HepG2 (cell line): ENCODE data around the gene ZG16. TPM values are rescaled to one million over a fixed set of nuclear protein-coding genes. Genes with fewer than 3 reads are reported as not detected.

Experiments used
- GPN1 ChIP-seq: sonication (generic); formaldehyde crosslinking; IDR thresholded peaks from 2 replicates; pipeline ENCODE4 v1.5.1; 2020; ENCODE audit warnings: missing genetic modification reagents, borderline replicate concordance
- MIER2 ChIP-seq: IDR thresholded peaks from 2 replicates; pipeline ENCODE4 v1.6.1; 2016; ENCODE audit warnings: missing biosample characterization, missing genetic modification reagents
- NKX3-1 ChIP-seq: sonication (generic); formaldehyde crosslinking; IDR thresholded peaks from 2 replicates; pipeline ENCODE4 v1.5.0; 2020; ENCODE audit warnings: missing genetic modification reagents
- ZFP36L2 ChIP-seq: sonication (generic); formaldehyde crosslinking; IDR thresholded peaks from 2 replicates; pipeline ENCODE4 v1.4.0; 2020; ENCODE audit warnings: missing genetic modification reagents
- ZNF24 ChIP-seq: fragments of 450-650 bp; IDR thresholded peaks from 2 replicates; pipeline ENCODE4 v1.6.1; 2017; ENCODE audit warnings: antibody characterized with exemption, mild to moderate bottlenecking
- polyA plus RNA-seq, 8 experiments: library from polyadenylated mRNA; depleted of rRNA in 3 of 8; stranded (reverse) in 7 of 8; unstranded in 1 of 8; fragments of >200 nt; fragmentation: Illumina TruSeq in 4 of 8; extraction: Trizol in 4 of 8; gene quantifications; 2 replicates each; pipeline versions ENCODE4 v1.2.1 to v1.2.3, GENCODE V29; 2011 to 2016; ENCODE audit warnings: low read depth in 4 of 8, missing spikeins in 1 of 8, mixed read lengths in 1 of 8; ENCODE audit not compliant: insufficient read depth in 1 of 8
- total RNA-seq, 5 experiments: library from RNA; depleted of rRNA; stranded (reverse); fragments of >200 nt; fragmentation: Illumina TruSeq; extraction: Trizol; gene quantifications; 2 replicates each; pipeline ENCODE4 v1.2.3, GENCODE V29; 2016; ENCODE audit warnings: low read depth in 1 of 5
- TF ChIP-seq, protein P1 (sequence below): sonication (generic); formaldehyde crosslinking; IDR thresholded peaks from 2 replicates; pipeline ENCODE4 v1.5.0; 2020; ENCODE audit warnings: mild to moderate bottlenecking, missing genetic modification reagents, borderline replicate concordance
- TF ChIP-seq, protein P2 (sequence below): sonication (generic); formaldehyde crosslinking; IDR thresholded peaks from 2 replicates; pipeline ENCODE4 v1.4.0; 2020; ENCODE audit warnings: missing genetic modification reagents, borderline replicate concordance
- TF ChIP-seq, protein P3 (sequence below): sonication (generic); formaldehyde crosslinking; IDR thresholded peaks from 2 replicates; pipeline ENCODE4 v1.4.0; 2020; ENCODE audit warnings: mild to moderate bottlenecking, missing genetic modification reagents
- TF ChIP-seq, protein P4 (sequence below): sonication (generic); formaldehyde crosslinking; IDR thresholded peaks from 2 replicates; pipeline ENCODE4 v1.8.1; 2023; ENCODE audit warnings: mild to moderate bottlenecking, missing genetic modification reagents, borderline replicate concordance

ZG16 gene
- total and polyA plus RNA-seq, 2 of the 13 experiments (the other 11 are each of a cell fraction or from before 2014, with no cell fraction given), result 0.04 to 0.07 TPM

DNA sequence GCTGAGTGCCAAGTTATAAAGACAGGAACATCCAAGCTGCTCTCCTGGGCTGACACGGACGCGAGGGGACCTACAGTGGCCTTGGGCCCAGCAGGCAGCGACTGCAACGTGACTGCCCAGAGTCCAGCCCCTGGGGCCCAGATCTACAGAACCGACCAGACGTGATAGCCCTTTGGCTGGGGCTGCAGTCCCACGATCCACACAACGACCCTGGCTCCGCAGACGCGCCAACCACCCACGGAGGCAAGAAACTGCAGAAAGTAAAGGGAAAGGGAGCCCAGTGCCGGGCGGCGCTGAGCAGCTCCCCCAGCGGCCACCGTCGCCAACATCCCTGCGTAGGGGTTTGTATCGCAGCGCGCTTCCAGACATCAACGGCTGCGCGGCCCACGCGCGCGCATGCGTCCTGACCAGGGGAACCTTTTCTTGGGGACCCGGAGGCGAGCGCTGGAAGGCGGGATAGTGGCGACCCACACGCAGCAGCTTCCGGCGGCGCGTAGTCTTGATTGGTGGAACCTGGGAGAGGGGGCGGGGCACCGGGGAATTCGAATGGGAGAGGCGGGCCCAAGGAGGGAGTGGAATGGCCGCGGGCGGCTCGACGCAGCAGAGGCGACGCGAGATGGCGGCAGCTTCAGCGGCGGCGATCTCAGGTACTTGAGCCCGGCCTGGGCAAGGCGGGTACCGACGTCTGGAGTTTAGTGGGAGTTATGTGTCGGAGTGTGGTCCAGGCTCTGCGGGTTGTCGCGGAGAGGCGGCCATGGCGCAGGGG is 12.3 kb downstream of the ZG16 start, which contains the start of gene KIF22 (continued):
- TF ChIP-seq, protein P1, sequence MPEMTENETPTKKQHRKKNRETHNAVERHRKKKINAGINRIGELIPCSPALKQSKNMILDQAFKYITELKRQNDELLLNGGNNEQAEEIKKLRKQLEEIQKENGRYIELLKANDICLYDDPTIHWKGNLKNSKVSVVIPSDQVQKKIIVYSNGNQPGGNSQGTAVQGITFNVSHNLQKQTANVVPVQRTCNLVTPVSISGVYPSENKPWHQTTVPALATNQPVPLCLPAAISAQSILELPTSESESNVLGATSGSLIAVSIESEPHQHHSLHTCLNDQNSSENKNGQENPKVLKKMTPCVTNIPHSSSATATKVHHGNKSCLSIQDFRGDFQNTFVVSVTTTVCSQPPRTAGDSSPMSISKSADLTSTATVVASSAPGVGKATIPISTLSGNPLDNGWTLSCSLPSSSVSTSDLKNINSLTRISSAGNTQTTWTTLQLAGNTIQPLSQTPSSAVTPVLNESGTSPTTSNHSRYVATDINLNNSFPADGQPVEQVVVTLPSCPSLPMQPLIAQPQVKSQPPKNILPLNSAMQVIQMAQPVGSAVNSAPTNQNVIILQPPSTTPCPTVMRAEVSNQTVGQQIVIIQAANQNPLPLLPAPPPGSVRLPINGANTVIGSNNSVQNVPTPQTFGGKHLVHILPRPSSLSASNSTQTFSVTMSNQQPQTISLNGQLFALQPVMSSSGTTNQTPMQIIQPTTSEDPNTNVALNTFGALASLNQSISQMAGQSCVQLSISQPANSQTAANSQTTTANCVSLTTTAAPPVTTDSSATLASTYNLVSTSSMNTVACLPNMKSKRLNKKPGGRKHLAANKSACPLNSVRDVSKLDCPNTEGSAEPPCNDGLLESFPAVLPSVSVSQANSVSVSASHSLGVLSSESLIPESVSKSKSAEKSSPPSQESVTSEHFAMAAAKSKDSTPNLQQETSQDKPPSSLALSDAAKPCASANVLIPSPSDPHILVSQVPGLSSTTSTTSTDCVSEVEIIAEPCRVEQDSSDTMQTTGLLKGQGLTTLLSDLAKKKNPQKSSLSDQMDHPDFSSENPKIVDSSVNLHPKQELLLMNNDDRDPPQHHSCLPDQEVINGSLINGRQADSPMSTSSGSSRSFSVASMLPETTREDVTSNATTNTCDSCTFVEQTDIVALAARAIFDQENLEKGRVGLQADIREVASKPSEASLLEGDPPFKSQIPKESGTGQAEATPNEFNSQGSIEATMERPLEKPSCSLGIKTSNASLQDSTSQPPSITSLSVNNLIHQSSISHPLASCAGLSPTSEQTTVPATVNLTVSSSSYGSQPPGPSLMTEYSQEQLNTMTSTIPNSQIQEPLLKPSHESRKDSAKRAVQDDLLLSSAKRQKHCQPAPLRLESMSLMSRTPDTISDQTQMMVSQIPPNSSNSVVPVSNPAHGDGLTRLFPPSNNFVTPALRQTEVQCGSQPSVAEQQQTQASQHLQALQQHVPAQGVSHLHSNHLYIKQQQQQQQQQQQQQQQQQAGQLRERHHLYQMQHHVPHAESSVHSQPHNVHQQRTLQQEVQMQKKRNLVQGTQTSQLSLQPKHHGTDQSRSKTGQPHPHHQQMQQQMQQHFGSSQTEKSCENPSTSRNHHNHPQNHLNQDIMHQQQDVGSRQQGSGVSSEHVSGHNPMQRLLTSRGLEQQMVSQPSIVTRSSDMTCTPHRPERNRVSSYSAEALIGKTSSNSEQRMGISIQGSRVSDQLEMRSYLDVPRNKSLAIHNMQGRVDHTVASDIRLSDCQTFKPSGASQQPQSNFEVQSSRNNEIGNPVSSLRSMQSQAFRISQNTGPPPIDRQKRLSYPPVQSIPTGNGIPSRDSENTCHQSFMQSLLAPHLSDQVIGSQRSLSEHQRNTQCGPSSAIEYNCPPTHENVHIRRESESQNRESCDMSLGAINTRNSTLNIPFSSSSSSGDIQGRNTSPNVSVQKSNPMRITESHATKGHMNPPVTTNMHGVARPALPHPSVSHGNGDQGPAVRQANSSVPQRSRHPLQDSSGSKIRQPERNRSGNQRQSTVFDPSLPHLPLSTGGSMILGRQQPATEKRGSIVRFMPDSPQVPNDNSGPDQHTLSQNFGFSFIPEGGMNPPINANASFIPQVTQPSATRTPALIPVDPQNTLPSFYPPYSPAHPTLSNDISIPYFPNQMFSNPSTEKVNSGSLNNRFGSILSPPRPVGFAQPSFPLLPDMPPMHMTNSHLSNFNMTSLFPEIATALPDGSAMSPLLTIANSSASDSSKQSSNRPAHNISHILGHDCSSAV, result peak; percentile 97
- TF ChIP-seq, protein P2, sequence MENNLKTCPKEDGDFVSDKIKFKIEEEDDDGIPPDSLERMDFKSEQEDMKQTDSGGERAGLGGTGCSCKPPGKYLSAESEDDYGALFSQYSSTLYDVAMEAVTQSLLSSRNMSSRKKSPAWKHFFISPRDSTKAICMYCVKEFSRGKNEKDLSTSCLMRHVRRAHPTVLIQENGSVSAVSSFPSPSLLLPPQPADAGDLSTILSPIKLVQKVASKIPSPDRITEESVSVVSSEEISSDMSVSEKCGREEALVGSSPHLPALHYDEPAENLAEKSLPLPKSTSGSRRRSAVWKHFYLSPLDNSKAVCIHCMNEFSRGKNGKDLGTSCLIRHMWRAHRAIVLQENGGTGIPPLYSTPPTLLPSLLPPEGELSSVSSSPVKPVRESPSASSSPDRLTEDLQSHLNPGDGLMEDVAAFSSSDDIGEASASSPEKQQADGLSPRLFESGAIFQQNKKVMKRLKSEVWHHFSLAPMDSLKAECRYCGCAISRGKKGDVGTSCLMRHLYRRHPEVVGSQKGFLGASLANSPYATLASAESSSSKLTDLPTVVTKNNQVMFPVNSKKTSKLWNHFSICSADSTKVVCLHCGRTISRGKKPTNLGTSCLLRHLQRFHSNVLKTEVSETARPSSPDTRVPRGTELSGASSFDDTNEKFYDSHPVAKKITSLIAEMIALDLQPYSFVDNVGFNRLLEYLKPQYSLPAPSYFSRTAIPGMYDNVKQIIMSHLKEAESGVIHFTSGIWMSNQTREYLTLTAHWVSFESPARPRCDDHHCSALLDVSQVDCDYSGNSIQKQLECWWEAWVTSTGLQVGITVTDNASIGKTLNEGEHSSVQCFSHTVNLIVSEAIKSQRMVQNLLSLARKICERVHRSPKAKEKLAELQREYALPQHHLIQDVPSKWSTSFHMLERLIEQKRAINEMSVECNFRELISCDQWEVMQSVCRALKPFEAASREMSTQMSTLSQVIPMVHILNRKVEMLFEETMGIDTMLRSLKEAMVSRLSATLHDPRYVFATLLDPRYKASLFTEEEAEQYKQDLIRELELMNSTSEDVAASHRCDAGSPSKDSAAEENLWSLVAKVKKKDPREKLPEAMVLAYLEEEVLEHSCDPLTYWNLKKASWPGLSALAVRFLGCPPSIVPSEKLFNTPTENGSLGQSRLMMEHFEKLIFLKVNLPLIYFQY (CRISPR knock-in tag), result peak; percentile 90
- TF ChIP-seq, protein P3, sequence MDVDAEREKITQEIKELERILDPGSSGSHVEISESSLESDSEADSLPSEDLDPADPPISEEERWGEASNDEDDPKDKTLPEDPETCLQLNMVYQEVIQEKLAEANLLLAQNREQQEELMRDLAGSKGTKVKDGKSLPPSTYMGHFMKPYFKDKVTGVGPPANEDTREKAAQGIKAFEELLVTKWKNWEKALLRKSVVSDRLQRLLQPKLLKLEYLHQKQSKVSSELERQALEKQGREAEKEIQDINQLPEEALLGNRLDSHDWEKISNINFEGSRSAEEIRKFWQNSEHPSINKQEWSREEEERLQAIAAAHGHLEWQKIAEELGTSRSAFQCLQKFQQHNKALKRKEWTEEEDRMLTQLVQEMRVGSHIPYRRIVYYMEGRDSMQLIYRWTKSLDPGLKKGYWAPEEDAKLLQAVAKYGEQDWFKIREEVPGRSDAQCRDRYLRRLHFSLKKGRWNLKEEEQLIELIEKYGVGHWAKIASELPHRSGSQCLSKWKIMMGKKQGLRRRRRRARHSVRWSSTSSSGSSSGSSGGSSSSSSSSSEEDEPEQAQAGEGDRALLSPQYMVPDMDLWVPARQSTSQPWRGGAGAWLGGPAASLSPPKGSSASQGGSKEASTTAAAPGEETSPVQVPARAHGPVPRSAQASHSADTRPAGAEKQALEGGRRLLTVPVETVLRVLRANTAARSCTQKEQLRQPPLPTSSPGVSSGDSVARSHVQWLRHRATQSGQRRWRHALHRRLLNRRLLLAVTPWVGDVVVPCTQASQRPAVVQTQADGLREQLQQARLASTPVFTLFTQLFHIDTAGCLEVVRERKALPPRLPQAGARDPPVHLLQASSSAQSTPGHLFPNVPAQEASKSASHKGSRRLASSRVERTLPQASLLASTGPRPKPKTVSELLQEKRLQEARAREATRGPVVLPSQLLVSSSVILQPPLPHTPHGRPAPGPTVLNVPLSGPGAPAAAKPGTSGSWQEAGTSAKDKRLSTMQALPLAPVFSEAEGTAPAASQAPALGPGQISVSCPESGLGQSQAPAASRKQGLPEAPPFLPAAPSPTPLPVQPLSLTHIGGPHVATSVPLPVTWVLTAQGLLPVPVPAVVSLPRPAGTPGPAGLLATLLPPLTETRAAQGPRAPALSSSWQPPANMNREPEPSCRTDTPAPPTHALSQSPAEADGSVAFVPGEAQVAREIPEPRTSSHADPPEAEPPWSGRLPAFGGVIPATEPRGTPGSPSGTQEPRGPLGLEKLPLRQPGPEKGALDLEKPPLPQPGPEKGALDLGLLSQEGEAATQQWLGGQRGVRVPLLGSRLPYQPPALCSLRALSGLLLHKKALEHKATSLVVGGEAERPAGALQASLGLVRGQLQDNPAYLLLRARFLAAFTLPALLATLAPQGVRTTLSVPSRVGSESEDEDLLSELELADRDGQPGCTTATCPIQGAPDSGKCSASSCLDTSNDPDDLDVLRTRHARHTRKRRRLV (CRISPR knock-in tag), result peak; percentile 89
- TF ChIP-seq NKX3-1 (no peak; the same call in 1 of the 2 replicates), ZFP36L2 (CRISPR knock-in tag) (no peak; the same call in 1 of the 2 replicates), GPN1 (no peak; the same call in 1 of the 2 replicates), ZNF24 (no peak), MIER2 (CRISPR knock-in tag) (peak; percentile 78; the same call in 1 of the 2 replicates)
- TF ChIP-seq, protein P4, sequence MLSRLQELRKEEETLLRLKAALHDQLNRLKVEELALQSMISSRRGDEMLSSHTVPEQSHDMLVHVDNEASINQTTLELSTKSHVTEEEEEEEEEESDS (CRISPR knock-in tag), result no peak
